NCI-H460 (cell line): ENCODE measurements around the gene CRABP1. TPM values are rescaled to one million over a fixed set of nuclear protein-coding genes. Genes with fewer than 3 reads are reported as not detected.

Experiments
- DNase-seq: peaks from one replicate; pipeline ENCODE4 v3.0.0-alpha.2; 2016; ENCODE audit warnings: low read depth; ENCODE audit errors: extremely low read depth
- total RNA-seq: library from RNA; depleted of rRNA; stranded (reverse); fragments of >200 nt; shearing (Covaris generic); gene quantifications from 2 replicates; pipeline ENCODE4 v1.2.3, GENCODE V29; 2014

The CRABP1 gene
- total RNA-seq, 1 experiment from 2014 or later, result 0.25 TPM

DNA sequence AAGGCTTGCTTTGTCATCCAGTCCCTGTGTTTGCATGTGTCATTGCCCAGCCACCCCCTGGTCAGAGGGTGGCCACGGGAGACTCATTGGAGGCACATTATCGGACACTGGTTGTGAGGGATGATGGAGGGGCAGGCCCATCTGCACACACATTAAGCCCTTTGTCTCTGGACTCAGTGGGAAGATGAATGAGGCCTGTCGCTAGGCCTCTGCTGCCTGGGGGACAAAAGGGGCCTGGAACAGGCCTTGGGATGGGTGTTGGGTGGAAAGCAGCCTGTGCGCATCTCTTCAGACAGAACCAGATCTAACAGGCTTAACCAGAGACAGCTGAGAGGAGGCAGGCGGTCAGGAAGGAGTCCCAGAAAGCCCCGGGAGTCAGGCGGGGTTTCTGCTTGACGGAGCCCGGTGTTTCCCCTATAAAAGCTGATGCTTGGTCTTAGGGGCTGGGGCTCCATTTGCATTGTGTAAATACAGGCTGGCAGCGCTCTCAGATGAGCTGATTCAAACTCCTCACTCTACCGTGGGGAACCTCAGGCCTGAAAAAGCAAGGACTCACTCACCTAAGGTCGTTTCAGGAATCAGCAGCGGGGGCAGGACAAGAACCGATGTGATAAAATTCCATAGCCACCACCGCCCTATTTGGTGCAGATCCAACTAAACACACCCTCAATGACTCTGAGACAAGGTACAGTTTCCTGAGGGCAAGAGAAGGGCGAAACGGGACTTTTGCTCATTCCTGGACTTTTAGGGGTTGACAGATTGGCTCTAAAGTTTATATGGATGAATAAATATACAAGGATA is 23.7 kb upstream of the CRABP1 start:
- DNase-seq, result no peak

DNA sequence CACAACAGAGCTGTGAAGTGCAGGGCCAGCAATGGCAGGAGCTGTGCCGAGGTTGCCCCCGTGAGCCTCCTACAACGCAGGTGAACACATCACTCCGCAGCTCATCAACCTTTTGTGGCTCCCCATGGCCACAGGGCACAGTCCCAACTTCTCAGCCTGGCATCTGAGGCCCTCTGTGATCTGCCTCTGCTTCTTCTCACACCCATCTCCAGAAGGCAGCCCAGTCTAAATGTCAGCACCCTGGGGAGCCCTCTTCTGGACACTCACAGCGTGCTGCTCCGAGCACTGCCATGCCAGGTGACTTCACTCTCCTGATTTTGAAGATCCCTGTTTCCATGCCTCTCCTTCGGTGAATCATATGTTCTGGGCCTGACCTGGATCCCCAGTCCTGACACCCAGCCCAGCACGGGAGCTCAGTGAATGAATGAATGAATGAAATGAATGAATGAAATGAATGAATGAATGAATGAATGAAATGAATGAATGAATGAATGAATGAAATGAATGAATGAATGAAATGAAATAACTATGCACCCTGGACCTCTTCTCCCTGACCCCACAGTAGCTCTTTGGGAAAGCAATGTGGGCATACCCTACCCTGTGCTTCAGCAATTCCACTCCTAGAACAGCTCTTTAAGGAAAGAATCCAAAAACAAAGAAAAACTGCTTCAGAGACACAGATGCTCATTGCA is 22.9 kb upstream of the CRABP1 start:
- no peak for DNase-seq

DNA sequence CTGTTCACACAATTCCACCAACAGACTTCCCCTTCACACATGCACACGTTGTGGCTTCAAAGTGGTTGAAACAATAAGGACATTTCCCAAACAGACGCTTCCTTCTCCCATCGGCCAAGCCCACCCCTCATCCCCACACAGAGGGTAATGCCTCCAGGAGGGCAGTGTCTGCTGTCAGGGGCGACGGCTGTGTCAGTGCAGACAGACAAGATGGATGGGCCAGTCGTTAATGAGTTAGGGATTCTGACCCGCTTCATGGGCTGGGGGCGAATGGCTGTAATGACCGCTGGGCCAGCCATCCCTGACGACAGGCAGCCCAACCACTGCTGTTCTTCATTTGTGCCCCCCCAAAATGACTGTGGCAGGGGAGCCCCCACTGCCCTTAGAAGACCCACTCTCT is 20.6 kb upstream of the CRABP1 start:
- DNase-seq, result no peak

DNA sequence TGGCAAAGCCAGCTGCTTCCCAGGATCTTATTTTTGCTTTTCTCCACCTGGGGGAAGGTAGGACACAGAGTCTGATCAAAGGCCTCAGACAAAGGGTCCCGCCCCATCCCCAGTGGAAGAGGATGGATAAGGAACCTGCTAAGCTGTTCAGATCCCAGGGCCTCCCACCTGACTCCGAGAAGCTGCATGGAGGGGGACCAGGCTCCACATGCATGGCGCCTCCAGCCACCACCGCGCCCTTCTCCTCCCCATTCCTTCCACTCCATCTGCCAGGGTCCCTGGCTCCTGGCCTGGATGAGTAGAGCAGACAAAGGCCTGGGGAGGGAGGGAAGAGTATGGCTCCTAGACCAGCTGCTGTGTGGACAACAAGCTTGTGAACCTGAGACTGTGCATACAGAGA is 20.0 kb upstream of the CRABP1 start:
- DNase-seq, result no peak

DNA sequence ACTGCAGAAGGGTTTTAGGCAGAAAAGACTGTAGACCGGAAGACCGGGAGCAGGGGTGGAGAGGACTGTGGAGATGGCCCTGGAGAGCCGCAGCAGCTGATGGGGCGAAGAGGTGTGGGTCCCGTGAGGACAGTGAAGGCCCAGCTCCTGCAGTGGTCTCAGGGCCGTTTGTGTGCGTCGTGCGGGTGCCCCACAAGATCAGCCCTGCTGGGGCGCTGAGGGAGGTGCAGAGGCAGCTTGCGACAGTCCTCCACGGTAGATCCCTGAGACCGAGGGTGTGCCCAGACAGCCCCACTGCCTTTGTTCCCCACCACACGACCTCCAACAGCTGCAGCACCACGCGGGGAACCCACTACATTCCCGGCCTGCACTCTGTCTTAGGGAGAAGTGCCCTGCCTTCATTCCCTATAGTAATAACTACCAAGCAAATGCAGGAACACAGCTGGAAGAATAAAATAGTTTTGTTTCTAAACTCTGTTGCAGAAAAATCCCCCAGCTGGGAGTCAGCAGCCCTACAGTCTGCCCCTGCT is 19.0 kb upstream of the CRABP1 start:
- no peak for DNase-seq

DNA sequence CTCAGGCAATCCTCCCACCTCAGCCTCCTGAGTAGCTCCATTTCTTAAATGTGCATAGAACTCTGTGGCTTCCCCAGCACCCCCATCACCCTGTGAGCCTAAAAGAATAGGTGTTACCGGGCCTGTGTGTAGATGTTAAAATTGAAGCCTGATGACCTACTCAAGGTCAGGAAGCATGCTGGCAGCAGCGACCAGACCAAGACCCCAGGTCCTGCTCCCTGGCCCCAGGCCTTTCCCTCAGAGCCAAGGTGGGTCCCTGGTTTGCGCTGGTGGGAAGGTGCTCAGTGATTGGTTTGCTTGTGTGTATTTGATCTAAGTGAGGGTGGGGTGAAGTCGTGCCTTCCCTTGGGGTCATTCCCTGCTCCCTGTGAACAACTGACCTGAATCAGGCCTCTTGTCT is 18.4 kb upstream of the CRABP1 start:
- DNase-seq, result no peak

DNA sequence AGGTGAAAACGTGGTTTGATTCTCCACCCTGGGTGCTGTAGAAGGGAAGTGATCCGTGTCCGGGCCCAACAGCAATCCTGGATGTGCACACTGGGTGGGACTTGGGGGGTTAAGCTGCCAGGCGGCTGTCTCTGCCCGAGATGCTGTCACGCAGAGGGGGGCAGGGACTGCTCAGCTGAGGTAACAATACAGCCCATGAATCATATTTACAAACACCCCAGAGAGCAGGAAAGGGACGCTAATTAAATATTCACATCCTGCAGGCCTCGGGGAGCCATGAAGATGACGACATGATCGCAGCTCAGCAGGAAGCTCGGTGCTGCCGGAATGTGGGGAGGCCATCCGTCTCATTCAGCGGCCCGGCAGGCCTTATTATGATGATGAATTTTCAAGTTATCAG is 17.9 kb upstream of the CRABP1 start:
- DNase-seq, result no peak

DNA sequence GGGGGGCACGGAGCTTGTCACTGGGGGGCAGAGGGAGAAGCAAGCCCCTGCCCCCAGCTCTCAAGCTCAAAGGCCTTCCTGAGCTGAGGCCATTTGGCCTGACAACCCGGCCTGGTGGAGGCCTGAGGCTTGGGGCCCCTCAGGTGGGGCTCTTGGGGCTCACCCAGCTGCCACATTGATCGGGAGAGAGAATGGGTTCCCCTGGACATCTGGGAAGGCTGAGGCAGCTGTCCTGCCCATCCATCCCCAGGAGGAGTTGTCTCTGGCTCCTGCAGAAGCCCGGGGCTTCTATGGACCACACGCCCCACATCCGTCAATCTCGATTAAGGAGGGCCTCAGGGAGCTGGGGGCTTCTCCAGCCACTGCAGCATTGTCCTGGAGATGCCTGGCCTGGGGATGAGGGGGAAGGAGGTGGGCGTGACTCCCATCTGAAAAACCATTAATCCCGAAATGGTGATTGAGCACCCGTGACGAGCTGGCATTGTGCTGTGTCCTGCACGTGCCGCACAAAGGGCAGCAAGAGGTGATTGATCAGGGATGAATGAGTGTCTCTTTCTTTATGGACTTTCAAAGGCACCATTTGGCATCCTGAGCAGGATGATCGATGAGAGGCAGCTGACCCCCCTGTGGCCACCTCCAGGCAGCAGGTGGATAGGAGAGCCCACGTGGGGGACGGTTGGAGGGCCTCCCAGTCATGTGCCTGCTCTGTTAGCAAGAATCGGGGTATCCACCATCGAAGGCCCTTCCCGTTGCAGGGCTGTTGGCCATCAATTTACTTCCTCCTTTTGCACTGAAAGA is 17.2 kb upstream of the CRABP1 start:
- DNase-seq, result no peak

DNA sequence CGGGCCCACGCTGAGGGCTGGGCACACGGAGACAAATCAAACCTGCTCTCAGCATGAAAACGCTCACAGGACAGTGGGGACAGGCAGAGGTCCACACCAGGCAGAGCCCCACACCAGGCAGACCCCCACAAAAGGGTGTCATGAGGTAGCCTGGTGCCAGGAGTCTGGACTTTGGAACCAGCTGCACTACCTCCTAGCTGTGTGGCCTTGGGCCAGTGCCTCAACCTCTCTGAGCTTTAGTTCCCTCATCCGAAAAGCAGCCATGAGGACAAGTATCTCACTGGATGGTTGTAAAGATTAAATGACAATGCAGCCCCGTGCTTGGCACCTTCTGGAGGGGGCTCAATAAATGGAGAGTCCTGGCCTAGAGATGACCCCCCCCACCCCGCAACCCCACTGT is 16.5 kb upstream of the CRABP1 start:
- DNase-seq, result no peak

DNA sequence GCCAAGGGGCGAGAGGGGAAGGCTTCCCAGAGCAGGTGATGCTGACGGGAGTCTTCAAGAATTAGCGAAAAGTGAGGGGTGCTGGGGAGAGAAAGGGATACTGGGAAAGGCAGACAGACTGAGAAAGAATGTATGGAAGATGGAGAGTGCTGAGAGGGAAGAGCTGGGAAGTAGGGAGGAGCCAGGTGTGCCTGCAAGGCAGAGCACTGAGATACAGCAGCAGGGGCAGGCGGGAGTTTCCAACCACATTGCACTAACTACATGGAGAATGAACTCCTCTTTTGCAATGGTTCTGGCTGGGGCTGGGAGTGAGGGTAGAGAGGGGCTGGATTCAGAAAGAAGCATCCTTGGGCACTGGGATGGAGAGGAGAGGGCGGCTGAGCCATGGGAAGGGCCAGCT is 16.0 kb upstream of the CRABP1 start:
- no peak for DNase-seq

DNA sequence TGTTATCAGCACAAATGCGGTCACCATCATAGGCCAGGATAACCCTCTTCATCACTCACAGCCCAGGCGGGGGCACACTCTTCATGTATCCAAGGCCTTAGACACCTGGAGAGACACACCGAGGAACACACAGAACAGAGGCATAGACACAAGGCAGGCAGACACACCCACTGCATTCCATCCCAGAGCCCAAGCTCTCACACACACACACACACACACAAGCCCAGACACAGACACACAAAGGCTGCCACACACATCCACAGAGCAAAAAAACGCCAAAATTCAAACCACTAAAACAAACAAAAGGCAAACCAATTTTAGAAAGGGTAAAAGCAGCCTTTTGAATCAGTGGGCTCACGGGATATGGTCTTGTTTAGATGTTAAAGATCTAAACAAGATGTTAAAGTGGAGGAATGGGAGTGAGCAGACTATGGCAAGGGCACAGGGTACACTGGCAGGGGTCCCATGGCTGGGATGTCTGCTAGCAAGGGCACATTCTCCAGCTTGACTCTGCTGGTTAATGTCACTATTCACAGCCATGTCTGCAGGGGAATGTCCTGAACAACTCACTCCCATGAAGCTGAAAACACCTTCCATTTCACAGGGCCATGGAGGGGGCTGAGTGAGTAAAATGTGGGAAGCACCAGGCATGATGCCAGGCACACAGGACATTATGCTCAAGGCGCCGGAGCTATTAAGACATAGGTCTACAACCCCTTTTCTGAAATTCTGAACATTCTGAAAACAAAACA is 14.9 kb upstream of the CRABP1 start:
- DNase-seq, result no peak

DNA sequence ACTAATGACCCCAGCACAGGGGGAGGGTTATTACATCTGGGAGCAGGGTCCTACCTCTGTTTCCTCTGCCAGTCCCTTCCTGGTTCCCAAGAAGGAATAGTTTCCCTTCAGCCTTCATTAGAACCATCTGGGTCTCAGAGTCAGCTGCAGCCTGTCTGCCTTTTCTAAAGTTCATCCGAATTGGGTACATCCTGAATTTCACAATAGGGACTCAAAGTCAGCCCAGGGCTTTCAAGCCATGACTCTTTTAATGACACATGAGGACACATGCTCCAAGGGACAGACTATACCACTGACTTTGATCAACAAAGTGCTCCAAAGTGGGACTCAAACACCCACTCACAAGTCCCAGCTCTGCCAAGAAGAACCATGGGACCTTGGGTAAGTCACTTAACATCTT is 12.7 kb upstream of the CRABP1 start:
- DNase-seq, result no peak

DNA sequence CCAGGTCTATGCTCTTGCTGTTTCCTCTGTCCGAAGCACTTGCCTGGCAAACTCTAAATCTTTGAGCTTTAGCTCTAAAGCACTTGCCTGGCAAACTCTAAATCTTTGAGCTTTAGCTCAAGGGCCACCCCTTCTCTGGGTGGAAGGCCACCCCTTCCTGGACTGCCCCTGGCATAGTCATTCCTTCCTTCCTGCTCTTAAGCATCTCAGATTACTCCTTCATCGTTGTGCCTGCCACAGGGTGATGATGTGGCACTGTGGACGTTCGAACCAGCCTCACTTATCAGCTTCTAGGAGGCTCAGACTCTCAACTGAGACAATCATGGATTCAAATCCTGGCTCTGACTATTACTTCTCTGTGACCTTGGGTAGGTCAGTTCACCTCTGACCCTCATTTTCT is 10.5 kb upstream of the CRABP1 start:
- no peak for DNase-seq

DNA sequence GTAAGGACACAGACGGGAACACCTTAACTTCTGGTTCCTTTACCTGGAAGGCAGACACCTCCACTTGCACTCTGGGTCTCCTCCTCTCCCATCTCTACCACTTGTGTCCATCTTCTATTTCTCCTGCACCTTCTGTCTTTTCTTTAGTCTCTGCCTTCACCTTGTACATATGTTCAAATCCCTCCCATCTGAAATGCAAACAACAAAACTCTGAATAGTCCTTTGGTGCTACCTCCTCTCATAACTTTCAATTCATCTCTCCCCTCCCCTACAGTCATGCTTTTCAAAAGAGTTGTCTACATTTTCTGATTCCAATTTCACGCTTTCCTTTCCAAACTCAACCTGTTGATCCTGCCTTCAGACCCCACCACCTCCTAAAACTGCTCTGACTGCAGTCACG is 5.3 kb upstream of the CRABP1 start:
- no peak for DNase-seq

DNA sequence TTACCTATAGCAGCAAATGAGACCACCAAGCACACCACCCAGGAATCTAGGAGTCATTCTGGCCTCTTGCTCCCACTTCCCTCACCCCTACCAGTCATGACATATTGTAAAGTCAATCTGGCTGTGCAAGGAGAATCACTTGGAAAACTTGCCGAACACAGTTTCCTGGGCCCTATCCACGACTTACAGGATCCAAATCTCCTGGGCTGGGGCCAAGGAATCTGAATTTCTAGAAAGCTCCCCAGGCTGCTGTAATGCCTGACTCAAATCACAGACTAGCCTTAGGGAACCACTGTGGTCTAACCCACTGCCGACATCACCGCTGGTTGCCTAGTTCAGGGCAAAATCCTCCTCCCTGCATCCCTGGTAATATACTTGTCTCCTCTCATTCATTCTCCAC is 4.2 kb upstream of the CRABP1 start:
- no peak for DNase-seq

DNA sequence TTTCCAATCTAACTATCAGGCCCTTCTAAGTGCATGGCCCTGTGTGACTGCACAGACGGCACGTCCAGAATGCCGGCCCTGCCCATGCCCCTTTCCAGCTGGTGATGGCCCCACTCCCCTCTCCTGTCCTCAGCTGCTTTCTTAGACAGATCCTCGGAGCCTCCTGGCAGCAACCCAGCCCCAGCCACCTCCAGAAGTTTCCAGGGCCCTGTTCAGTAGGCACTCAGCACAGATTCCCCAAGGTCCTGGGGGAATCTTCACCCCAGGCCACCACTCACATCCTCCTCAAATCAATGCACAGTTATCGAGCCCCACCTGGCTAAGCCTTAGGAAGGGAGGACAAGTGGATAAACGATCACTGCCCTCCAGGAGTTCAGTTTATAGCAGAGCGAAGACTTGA is 1.4 kb upstream of the CRABP1 start:
- no peak for DNase-seq

DNA sequence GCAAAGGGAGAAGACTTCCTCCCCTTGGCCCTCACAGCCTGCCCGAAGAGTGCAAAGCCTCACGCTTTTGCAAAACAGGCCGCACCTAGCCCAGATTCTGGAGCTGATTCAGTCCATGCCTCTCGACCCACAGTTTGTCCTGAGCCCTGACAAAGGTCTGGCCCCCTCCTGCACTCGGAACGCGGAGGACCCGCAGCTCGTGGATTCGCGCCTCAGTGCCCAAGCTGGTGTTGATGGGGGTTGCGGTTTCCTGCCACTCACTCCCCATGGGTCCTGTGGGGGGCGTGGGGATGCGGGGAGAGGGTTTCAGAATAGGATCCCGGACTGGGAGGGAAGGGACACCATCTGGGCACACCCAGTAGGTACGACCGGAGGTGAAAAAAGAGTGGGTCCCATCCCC is 594 bp upstream of the CRABP1 start:
- no peak for DNase-seq

DNA sequence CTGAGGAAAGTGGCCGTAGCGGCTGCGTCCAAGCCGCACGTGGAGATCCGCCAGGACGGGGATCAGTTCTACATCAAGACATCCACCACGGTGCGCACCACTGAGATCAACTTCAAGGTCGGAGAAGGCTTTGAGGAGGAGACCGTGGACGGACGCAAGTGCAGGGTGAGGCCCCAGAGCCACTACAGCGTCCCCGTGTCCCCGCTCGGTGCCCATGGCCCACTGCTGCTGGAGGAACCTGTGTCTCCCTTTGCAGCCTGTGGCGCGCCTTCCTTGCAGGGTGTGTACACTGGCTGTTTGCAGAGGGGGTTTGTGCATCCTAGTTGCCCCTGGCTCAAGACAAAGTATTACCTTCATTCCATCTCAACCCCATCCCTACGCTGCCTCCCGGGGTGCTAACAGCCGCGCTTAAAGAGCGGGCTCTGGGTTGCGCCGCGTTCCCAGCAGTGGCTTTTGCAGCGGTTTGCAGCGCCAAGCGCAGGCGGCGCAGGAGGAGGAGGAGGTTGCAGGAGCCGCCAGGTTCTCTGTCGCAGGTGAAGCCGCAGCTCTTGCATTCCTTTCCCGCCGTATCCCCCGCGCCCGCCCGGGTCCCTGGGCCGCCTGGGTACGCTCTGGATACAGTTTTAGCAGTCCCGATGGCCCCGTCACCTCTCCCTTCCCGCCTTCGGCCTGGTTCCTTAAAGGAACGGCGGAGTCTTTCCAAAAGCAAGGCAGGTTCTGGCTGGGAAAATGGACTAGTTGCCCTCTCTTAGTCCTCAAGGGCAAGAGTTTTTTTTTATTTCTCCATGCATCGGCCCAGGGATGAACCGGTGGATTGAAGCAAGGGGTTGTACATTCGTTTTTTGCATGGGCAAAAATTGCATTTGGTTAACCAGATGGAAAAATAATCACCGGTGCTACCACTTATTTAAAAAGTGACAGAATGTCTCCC is 1.2 kb downstream of the CRABP1 start:
- no peak for DNase-seq

DNA sequence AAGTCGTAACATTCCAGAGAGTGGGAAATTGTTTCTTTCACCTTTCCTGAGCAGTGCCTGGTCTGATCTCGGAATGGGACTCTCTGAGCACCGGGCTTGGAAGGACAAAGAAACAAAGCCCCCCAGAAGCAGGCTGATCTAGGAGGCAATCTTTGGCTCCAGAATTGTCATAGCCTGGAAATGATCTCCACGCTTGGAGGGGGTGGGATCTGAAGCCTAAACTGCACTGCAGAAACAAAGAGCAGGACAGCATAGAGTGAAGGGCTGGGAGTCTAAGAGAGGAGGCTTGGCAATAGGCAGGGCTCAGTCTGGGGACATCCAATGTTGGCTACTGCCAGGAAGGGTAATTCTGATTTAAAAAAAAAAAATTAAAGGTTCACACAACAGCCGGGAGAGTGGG is 1.9 kb downstream of the CRABP1 start:
- DNase-seq, result no peak
